Endodermal cell (in vitro differentiated cells): ENCODE data around the gene CDC42BPB. TPM values are rescaled to one million over a fixed set of nuclear protein-coding genes. Genes with fewer than 3 reads are reported as not detected.

ENCODE experiments used
- DNase-seq: peaks from one replicate; pipeline ENCODE4 v3.0.0-alpha.2; 2017
- H3K27ac ChIP-seq: 2 replicates; pipeline ENCODE4 v1.5.1; 2013; ENCODE audit warnings: mild to moderate bottlenecking, low read depth, low read length, moderate library complexity
- H3K27me3 ChIP-seq: 2 replicates; pipeline ENCODE4 v1.6.1; 2013; ENCODE audit warnings: mild to moderate bottlenecking, low read length, moderate library complexity; ENCODE audit not compliant: insufficient read depth, control insufficient read depth, poor library complexity, severe bottlenecking
- H3K36me3 ChIP-seq: 2 replicates; pipeline ENCODE4 v1.7.0; 2013; ENCODE audit warnings: mild to moderate bottlenecking, low read length, moderate library complexity; ENCODE audit not compliant: control insufficient read depth, insufficient read depth
- H3K4me1 ChIP-seq: one replicate; pipeline ENCODE4 v1.7.0; 2013; ENCODE audit warnings: low read length; ENCODE audit not compliant: control insufficient read depth, insufficient read depth
- H3K4me3 ChIP-seq: 2 replicates; pipeline ENCODE4 v1.5.1; 2013; ENCODE audit warnings: mild to moderate bottlenecking, low read length, moderate library complexity
- H3K9ac ChIP-seq: 2 replicates; pipeline ENCODE4 v1.6.1; 2013; ENCODE audit warnings: mild to moderate bottlenecking, low read length, moderate library complexity; ENCODE audit not compliant: poor library complexity, severe bottlenecking; ENCODE audit errors: extremely low read depth
- H3K9me3 ChIP-seq: 2 replicates; pipeline ENCODE4 v1.6.1; 2013; ENCODE audit warnings: mild to moderate bottlenecking, low read length, moderate library complexity; ENCODE audit not compliant: control insufficient read depth
- H3K27ac Mint-ChIP-seq: 2 replicates; pipeline ENCODE4 v1.8.0; 2020; ENCODE audit warnings: mixed read lengths
- H3K27me3 Mint-ChIP-seq: 2 replicates; pipeline ENCODE4 v1.8.0; 2021; ENCODE audit warnings: mild to moderate bottlenecking, mixed read lengths; ENCODE audit not compliant: insufficient read depth
- H3K36me3 Mint-ChIP-seq: 2 replicates; pipeline ENCODE4 v1.8.0; 2020; ENCODE audit warnings: low read depth, mixed read lengths
- H3K4me1 Mint-ChIP-seq: 2 replicates; pipeline ENCODE4 v1.8.0; 2020; ENCODE audit warnings: mixed read lengths
- H3K4me3 Mint-ChIP-seq: 2 replicates; pipeline ENCODE4 v1.8.0; 2020; ENCODE audit warnings: mild to moderate bottlenecking, moderate library complexity, mixed read lengths
- H3K9me3 Mint-ChIP-seq: 2 replicates; pipeline ENCODE4 v1.8.0; 2020; ENCODE audit warnings: mild to moderate bottlenecking, mixed read lengths
- CTCF ChIP-seq: fragments of 200-600 bp; sonication (generic); conservative IDR thresholded peaks from 2 replicates; pipeline ENCODE4 v1.5.0; 2021; ENCODE audit warnings: antibody characterized with exemption, mild to moderate bottlenecking
- WGBS, 2 experiments: methylation state at CpG; one replicate each; pipeline versions ENCODE4 v1.1.5 to v1.1.7; 2013; ENCODE audit warnings: missing lambda C conversion rate in 2 of 2, mixed read lengths in 1 of 2; ENCODE audit not compliant: insufficient coverage in 1 of 2, insufficient read length in 1 of 2; 5-methylcytosine and 5-hydroxymethylcytosine counted together
- total RNA-seq, 2 donors: library from RNA; stranded (reverse); fragmentation: NEBNext Ultra II Directional in 1 of 2; extraction: Animal tissue kit (Norgen Biotek cat#: 25700) in 1 of 2; gene quantifications; 2 replicates in 1 of 2; 3 replicates in 1 of 2; pipeline ENCODE4 v1.2.1, GENCODE V29; 2021

Gene CDC42BPB
- total RNA-seq, 2 donors from 2014 or later: 120 to 123 TPM

GRCh38 chr14:103086771-103087342, 29.5 kb upstream of the CDC42BPB start:
- Mint-ChIP-seq H3K27me3 (peaks cover 12% of the 10 kb centered on the region), H3K4me1 (no peaks in the 10 kb centered on the region), H3K4me3 (no peak overlapping the region), H3K36me3 (no peaks in the 10 kb centered on the region), H3K27ac (no peak overlapping the region), H3K9me3 (no peaks in the 10 kb centered on the region)
- H3K9ac ChIP-seq: no peak overlapping the region
- 86 to 88% methylated on average over 2 to 8 of the region's 8 CpGs for WGBS, 2 experiments
- H3K4me1 ChIP-seq: no peaks in the 10 kb centered on the region
- H3K36me3 ChIP-seq: no peaks in the 10 kb centered on the region
- TF ChIP-seq CTCF: no peak
- peaks cover 47% of the 10 kb centered on the region for H3K27me3 ChIP-seq
- DNase-seq: peak; percentile 31
- H3K9me3 ChIP-seq: no peaks in the 10 kb centered on the region
- no peak overlapping the region for H3K27ac ChIP-seq
- no peak overlapping the region for H3K4me3 ChIP-seq

- Histone ChIP-seq H3K27ac (no peak overlapping the region), H3K36me3 (no peaks in the 10 kb centered on the region), H3K27me3 (peaks cover 52% of the 10 kb centered on the region), H3K4me3 (no peak overlapping the region), H3K9me3 (no peaks in the 10 kb centered on the region), H3K4me1 (no peaks in the 10 kb centered on the region), H3K9ac (no peak overlapping the region)
- H3K4me1 Mint-ChIP-seq: no peaks in the 10 kb centered on the region
- no peak overlapping the region for H3K27ac Mint-ChIP-seq
- peak; percentile 74 for TF ChIP-seq CTCF
- H3K27me3 Mint-ChIP-seq: peaks cover 6% of the 10 kb centered on the region
- H3K4me3 Mint-ChIP-seq: no peak overlapping the region
- H3K36me3 Mint-ChIP-seq: no peaks in the 10 kb centered on the region
- peak; percentile 83 for DNase-seq
- H3K9me3 Mint-ChIP-seq: no peaks in the 10 kb centered on the region
- 84 to 93% methylated on average over 9 to 24 of the region's 24 CpGs for WGBS, 2 experiments
Measured at GRCh38 chr14:103085106-103086091, 28.1 kb upstream of the CDC42BPB start.

GRCh38 chr14:103084021-103084919, 26.9 kb upstream of the CDC42BPB start, which contains the start of gene LBHD2:
LBHD2 (plus strand) TSS chr14:103084210; CDS start chr14:103086013, 1,803 bp downstream.
- no peak for TF ChIP-seq CTCF
- Histone ChIP-seq H3K27ac (no peak within 1 kb of the TSS), H3K9me3 (no peaks in the 10 kb centered on the region), H3K9ac (no peak within 1 kb of the TSS), H3K4me3 (no peak within 1 kb of the TSS), H3K36me3 (no peaks in the 10 kb centered on the region), H3K27me3 (peaks cover 62% of the 10 kb centered on the region), H3K4me1 (no peaks in the 10 kb centered on the region)
- 23 to 31% methylated on average over 25 to 61 of the region's 61 CpGs for WGBS, 2 experiments
- H3K36me3 Mint-ChIP-seq: no peaks in the 10 kb centered on the region
- peaks cover 2% of the 10 kb centered on the region for H3K27me3 Mint-ChIP-seq
- no peak within 1 kb of the TSS for H3K27ac Mint-ChIP-seq
- H3K4me1 Mint-ChIP-seq: no peaks in the 10 kb centered on the region
- peak; percentile 61 for DNase-seq
- no peaks in the 10 kb centered on the region for H3K9me3 Mint-ChIP-seq
- H3K4me3 Mint-ChIP-seq: peak within 1 kb of the TSS; percentile 11
